ENCODE measurements around the gene HS2ST1. TPM values are rescaled to one million over a fixed set of nuclear protein-coding genes. Genes with fewer than 3 reads are reported as not detected.

HS2ST1 gene
- total RNA-seq, 3 donors from 2014 or later (not counting 1 experiment from before 2014, with no cell fraction given) = 12.5 to 18.4 (median 14.3) TPM

GRCh38 chr1:86990826-86991225 is 76.4 kb downstream of the HS2ST1 start:
- H3K4me3 ChIP-seq (ENCODE audit: low read length) = no peak overlapping the region
- DNase-seq (no peak), ATAC-seq (no peak)
- Mint-ChIP-seq H3K4me3 (no peak overlapping the region), H3K27ac (no peak overlapping the region), H3K9me3 (no peaks in the 10 kb centered on the region), H3K4me1 (peaks cover 9% of the 10 kb centered on the region in 2 donors), H3K36me3 (no peaks in the 10 kb centered on the region), H3K27me3 (ENCODE audit: low read depth in 2 of 2) (no peaks in the 10 kb centered on the region)
- H3K27me3 ChIP-seq (ENCODE audit: control insufficient read depth, insufficient read depth, low read length) = no peaks in the 10 kb centered on the region
- WGBS (ENCODE audit: insufficient coverage) = 100% methylated on average over 1 of the region's 2 CpGs
- no peaks in the 10 kb centered on the region for H3K4me1 ChIP-seq (ENCODE audit: control insufficient read depth, insufficient read depth, low read length)
- no peak for TF ChIP-seq CTCF (IDR thresholded peaks at IDR 0.05)
- intact Hi-C loops (cut with micrococcal nuclease) = no loop called here
- no peak overlapping the region for H3K27ac ChIP-seq (ENCODE audit: low read length)
- no peaks in the 10 kb centered on the region for H3K36me3 ChIP-seq (ENCODE audit: control insufficient read depth, insufficient read depth, low read length)
- no peaks in the 10 kb centered on the region for H3K9me3 ChIP-seq (ENCODE audit: control insufficient read depth, insufficient read depth, low read length)

- H3K36me3 Mint-ChIP-seq = no peaks in the 10 kb centered on the region
- DNase-seq (no peak), ATAC-seq (no peak)
- Histone ChIP-seq H3K4me1 (ENCODE audit: control insufficient read depth, insufficient read depth, low read length) (no peaks in the 10 kb centered on the region), H3K27ac (ENCODE audit: low read length) (no peak overlapping the region), H3K9me3 (ENCODE audit: control insufficient read depth, insufficient read depth, low read length) (no peaks in the 10 kb centered on the region), H3K36me3 (ENCODE audit: control insufficient read depth, insufficient read depth, low read length) (no peaks in the 10 kb centered on the region), H3K4me3 (ENCODE audit: low read length) (no peak overlapping the region), H3K27me3 (ENCODE audit: control insufficient read depth, insufficient read depth, low read length) (no peaks in the 10 kb centered on the region)
- 87% methylated on average over 6 of the region's 6 CpGs for WGBS (ENCODE audit: insufficient coverage)
- intact Hi-C loops (cut with micrococcal nuclease) = no loop called here
- no peak for TF ChIP-seq CTCF (IDR thresholded peaks at IDR 0.05)
- no peak overlapping the region for H3K4me3 Mint-ChIP-seq
- H3K27ac Mint-ChIP-seq = no peak overlapping the region
- H3K4me1 Mint-ChIP-seq = peaks cover 9 to 13% of the 10 kb centered on the region in 2 donors
- no peaks in the 10 kb centered on the region for H3K9me3 Mint-ChIP-seq
- H3K27me3 Mint-ChIP-seq (ENCODE audit: low read depth in 2 of 2) = no peaks in the 10 kb centered on the region
Observed at GRCh38 chr1:86991549-86992186, 77.2 kb downstream of the HS2ST1 start.

DNA sequence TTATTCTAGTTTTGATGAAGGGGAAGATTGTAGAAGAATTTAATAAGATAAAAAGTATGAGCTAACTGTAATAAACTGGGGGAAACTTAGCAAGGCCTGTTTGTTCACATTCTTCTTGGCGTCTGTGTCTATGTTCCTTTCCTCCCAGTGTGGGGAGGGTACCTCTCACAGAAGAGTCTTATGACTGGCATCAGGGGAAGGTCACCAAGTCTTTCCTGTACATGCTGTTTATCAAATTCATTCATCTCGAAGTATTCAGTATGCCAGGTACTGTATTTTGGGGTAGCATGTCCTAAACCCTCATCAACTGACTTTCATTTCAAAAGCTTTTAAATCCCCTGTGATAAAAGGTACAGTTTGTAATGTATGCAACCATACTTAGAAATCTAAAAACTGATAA is 78.4 kb downstream of the HS2ST1 start:
- H3K9me3 ChIP-seq (ENCODE audit: control insufficient read depth, insufficient read depth, low read length) = no peaks in the 10 kb centered on the region
- ATAC-seq (no peak), DNase-seq (no peak)
- no peaks in the 10 kb centered on the region for H3K4me1 ChIP-seq (ENCODE audit: control insufficient read depth, insufficient read depth, low read length)
- Mint-ChIP-seq H3K27ac (no peak overlapping the region), H3K36me3 (no peaks in the 10 kb centered on the region), H3K4me1 (peaks cover 9 to 13% of the 10 kb centered on the region in 2 donors), H3K4me3 (no peak overlapping the region), H3K9me3 (no peaks in the 10 kb centered on the region), H3K27me3 (ENCODE audit: low read depth in 2 of 2) (no peaks in the 10 kb centered on the region)
- intact Hi-C loops (cut with micrococcal nuclease) = no loop called here
- TF ChIP-seq CTCF (IDR thresholded peaks at IDR 0.05) = no peak
- 85% methylated on average over 2 of the region's 2 CpGs for WGBS (ENCODE audit: insufficient coverage)
- no peak overlapping the region for H3K27ac ChIP-seq (ENCODE audit: low read length)
- no peaks in the 10 kb centered on the region for H3K36me3 ChIP-seq (ENCODE audit: control insufficient read depth, insufficient read depth, low read length)
- H3K4me3 ChIP-seq (ENCODE audit: low read length) = no peak overlapping the region
- H3K27me3 ChIP-seq (ENCODE audit: control insufficient read depth, insufficient read depth, low read length) = no peaks in the 10 kb centered on the region
